ENCODE measurements around the gene YPEL1. TPM values are rescaled to one million over a fixed set of nuclear protein-coding genes. Genes with fewer than 3 reads are reported as not detected.
A peak's percentile ranks its signal among the peaks of the same experiment; 100 is the strongest.

YPEL1 gene
- total RNA-seq = 0.49 and 0.73 TPM in 2 replicates

GRCh38 chr22:21735200-21736083 is at the start of gene YPEL1:
Gene YPEL1, minus strand, starts transcription at chr22:21735794. Its CDS starts 25,050 bp downstream, at chr22:21710744.

Small RNAs within 50 kb of the gene (small RNA-seq; reads per million reads assigned to genes)
- gene MIR301B (5.8 reads per million, percentile 81 among the genes with 10 or more reads in this experiment), gene RN7SL280P (not detected)

Other genes starting within 250 kb of the YPEL1 start
- gene RIMBP3C, start 184.3 kb downstream of the YPEL1 start, total RNA-seq = 0.12 and 0.32 TPM in 2 replicates
- gene UBE2L3, start 168.1 kb downstream of the YPEL1 start, total RNA-seq = 35.5 and 39.6 TPM in 2 replicates
- 21.0 and 21.4 TPM in 2 replicates for gene YDJC, start 105.8 kb downstream of the YPEL1 start, total RNA-seq
- gene CCDC116, start 103.0 kb downstream of the YPEL1 start, total RNA-seq = 0.61 and 0.65 TPM in 2 replicates
- gene SDF2L1, start 93.5 kb downstream of the YPEL1 start, total RNA-seq = 16.4 and 18.6 TPM in 2 replicates
- 34.2 and 34.7 TPM in 2 replicates for gene PPIL2, start 69.8 kb downstream of the YPEL1 start, total RNA-seq
- 115 and 140 TPM in 2 replicates for gene MAPK1, start 131.9 kb upstream of the YPEL1 start, total RNA-seq
- 36.9 and 37.0 TPM in 2 replicates for gene PPM1F, start 217.1 kb upstream of the YPEL1 start, total RNA-seq
- gene TOP3B, start 247.0 kb upstream of the YPEL1 start, total RNA-seq = 26.5 and 26.6 TPM in 2 replicates

All from hair follicle dermal papilla cell (primary cell).